Measurements from ENCODE around the gene BMP10. TPM values are rescaled to one million over a fixed set of nuclear protein-coding genes. Genes with fewer than 3 reads are reported as not detected.

Gene BMP10
- total and polyA plus RNA-seq, 2 of the 8 experiments (the other 6 are each of a cell fraction or from before 2014, with no cell fraction given) = not detected

DNA sequence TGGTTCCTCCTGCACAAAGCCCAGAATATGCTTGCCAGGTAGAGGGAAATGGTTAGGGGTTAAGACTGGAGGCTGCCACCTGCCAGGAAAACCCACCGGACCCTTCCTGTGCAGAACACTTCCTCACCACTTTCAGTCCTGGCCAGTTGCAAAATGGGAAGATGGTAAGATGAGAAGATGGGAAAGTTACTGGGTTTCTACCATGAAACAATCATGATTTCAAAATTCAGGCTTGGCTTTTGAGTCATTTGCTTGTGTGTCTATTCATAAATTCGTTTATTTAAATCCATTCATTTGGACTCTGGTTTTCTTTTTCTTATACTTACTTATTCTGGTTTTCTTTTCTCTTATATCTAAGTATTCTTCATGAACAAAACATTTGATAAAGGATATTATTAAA lies 7.2 kb downstream of the BMP10 start (continued):
- TF ChIP-seq, protein P1, sequence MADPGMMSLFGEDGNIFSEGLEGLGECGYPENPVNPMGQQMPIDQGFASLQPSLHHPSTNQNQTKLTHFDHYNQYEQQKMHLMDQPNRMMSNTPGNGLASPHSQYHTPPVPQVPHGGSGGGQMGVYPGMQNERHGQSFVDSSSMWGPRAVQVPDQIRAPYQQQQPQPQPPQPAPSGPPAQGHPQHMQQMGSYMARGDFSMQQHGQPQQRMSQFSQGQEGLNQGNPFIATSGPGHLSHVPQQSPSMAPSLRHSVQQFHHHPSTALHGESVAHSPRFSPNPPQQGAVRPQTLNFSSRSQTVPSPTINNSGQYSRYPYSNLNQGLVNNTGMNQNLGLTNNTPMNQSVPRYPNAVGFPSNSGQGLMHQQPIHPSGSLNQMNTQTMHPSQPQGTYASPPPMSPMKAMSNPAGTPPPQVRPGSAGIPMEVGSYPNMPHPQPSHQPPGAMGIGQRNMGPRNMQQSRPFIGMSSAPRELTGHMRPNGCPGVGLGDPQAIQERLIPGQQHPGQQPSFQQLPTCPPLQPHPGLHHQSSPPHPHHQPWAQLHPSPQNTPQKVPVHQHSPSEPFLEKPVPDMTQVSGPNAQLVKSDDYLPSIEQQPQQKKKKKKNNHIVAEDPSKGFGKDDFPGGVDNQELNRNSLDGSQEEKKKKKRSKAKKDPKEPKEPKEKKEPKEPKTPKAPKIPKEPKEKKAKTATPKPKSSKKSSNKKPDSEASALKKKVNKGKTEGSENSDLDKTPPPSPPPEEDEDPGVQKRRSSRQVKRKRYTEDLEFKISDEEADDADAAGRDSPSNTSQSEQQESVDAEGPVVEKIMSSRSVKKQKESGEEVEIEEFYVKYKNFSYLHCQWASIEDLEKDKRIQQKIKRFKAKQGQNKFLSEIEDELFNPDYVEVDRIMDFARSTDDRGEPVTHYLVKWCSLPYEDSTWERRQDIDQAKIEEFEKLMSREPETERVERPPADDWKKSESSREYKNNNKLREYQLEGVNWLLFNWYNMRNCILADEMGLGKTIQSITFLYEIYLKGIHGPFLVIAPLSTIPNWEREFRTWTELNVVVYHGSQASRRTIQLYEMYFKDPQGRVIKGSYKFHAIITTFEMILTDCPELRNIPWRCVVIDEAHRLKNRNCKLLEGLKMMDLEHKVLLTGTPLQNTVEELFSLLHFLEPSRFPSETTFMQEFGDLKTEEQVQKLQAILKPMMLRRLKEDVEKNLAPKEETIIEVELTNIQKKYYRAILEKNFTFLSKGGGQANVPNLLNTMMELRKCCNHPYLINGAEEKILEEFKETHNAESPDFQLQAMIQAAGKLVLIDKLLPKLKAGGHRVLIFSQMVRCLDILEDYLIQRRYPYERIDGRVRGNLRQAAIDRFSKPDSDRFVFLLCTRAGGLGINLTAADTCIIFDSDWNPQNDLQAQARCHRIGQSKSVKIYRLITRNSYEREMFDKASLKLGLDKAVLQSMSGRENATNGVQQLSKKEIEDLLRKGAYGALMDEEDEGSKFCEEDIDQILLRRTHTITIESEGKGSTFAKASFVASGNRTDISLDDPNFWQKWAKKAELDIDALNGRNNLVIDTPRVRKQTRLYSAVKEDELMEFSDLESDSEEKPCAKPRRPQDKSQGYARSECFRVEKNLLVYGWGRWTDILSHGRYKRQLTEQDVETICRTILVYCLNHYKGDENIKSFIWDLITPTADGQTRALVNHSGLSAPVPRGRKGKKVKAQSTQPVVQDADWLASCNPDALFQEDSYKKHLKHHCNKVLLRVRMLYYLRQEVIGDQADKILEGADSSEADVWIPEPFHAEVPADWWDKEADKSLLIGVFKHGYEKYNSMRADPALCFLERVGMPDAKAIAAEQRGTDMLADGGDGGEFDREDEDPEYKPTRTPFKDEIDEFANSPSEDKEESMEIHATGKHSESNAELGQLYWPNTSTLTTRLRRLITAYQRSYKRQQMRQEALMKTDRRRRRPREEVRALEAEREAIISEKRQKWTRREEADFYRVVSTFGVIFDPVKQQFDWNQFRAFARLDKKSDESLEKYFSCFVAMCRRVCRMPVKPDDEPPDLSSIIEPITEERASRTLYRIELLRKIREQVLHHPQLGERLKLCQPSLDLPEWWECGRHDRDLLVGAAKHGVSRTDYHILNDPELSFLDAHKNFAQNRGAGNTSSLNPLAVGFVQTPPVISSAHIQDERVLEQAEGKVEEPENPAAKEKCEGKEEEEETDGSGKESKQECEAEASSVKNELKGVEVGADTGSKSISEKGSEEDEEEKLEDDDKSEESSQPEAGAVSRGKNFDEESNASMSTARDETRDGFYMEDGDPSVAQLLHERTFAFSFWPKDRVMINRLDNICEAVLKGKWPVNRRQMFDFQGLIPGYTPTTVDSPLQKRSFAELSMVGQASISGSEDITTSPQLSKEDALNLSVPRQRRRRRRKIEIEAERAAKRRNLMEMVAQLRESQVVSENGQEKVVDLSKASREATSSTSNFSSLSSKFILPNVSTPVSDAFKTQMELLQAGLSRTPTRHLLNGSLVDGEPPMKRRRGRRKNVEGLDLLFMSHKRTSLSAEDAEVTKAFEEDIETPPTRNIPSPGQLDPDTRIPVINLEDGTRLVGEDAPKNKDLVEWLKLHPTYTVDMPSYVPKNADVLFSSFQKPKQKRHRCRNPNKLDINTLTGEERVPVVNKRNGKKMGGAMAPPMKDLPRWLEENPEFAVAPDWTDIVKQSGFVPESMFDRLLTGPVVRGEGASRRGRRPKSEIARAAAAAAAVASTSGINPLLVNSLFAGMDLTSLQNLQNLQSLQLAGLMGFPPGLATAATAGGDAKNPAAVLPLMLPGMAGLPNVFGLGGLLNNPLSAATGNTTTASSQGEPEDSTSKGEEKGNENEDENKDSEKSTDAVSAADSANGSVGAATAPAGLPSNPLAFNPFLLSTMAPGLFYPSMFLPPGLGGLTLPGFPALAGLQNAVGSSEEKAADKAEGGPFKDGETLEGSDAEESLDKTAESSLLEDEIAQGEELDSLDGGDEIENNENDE (IDR thresholded peaks at IDR 0.05; ENCODE audit: insufficient replicate concordance, low read length) = no peak
- no peak for TF ChIP-seq POLR2AphosphoS5 (IDR thresholded peaks at IDR 0.05; ENCODE audit: low read depth, low read length)
- TF ChIP-seq EP300 (IDR thresholded peaks at IDR 0.05; ENCODE audit: borderline replicate concordance in 1 of 2, low read depth in 2 of 2, low read length in 2 of 2) = no peak
- TF ChIP-seq NRF1 (IDR thresholded peaks at IDR 0.05; ENCODE audit: low read depth, low read length) = no peak
- no peak for TF ChIP-seq TCF12 (IDR thresholded peaks at IDR 0.05; ENCODE audit: low read depth, low read length)
- no peak for TF ChIP-seq KDM5A (IDR thresholded peaks at IDR 0.05; ENCODE audit: low read length)
